HG03280 (cell line): ENCODE results near the gene PALB2.
"Not testable (repeated sequence)": the region's sequence is repeated elsewhere in the genome, so short reads cannot be mapped to it uniquely, and the experiment has no call there.

ENCODE experiments used
- ATAC-seq: cut with Tn5 transposase; IDR thresholded peaks from one replicate; pipeline ENCODE4 v1.9.1; 2021; ENCODE audit warnings: mild to moderate bottlenecking, moderate library complexity; ENCODE audit not compliant: unreplicated experiment

PALB2 gene

DNA sequence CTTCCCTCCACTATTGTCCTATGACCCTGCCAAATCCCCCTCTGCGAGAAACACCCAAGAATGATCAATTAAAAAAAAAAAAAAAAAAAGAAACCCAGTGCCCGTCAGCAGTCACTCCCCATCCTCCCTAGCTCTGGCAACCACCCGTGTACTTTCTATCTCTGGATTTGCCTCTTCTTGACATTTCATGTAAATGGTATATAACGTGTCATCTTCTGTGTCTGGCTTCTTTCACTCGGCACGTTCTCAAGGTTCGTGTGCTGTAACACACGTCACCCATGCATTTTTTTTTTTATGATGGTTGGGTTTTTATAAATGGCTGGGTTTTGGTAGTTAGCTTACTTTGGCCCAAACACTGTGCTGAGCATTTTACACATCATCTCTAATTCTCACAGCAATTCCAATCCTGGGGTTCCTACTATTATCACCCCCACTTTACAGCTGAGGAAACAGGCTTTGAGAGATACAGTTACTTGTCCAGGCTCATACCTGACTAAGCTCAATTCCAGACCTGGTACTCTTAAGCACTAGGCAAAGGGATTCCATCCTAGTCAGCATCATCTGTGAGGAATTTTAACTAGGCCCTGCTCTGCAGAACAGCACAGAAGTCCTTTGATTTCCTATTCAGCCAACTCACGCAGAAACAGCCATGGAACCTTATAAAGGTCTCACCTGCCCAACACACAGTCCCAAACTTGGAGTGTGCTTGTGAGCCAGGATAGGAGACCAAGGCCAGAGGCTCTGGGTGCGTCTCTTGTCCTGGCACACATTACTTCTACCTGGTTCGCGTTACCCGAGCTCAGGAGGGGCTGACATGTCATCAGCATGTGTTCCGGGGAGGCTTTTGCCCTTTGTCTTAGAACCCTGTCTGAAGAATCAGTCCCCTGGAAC, 56.7 kb downstream of the PALB2 start:
- no peak for ATAC-seq

DNA sequence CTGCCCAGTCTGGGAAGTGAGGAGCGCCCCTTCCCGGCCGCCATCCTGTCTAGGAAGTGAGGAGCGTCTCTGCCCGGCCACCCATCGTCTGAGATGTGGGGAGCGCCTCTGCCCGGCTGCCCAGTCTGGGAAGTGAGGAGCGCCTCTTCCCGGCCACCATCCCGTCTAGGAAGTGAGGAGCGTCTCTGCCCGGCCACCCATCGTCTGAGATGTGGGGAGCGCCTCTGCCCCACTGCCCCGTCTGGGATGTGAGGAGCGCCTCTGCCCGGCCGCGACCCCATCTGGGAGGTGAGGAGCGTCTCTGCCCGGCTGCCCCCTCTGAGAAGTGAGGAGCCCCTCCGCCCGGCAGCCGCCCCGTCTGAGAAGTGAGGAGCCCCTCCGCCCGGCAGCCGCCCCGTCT, 57.8 kb downstream of the PALB2 start:
- ATAC-seq = not testable (repeated sequence)

DNA sequence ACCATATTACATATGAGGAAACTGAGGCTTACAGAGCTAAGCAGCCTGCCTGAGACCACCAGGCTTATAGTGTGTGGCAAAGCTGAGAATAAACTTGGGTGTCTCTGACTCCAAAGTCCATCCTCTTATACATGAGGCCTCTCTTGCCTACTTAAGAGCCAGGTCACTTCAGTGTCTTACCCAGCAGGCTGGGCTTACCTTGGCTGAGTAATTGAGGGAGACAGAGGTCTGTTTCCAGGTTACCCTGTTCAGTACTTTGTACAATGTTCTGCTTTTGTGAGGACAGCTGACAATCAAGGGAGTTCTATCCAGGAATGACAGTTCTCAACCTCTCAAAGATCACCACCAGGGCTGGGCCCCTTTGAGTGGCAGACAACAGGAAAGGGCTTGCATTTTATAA, 59.3 kb downstream of the PALB2 start:
- ATAC-seq = no peak

DNA sequence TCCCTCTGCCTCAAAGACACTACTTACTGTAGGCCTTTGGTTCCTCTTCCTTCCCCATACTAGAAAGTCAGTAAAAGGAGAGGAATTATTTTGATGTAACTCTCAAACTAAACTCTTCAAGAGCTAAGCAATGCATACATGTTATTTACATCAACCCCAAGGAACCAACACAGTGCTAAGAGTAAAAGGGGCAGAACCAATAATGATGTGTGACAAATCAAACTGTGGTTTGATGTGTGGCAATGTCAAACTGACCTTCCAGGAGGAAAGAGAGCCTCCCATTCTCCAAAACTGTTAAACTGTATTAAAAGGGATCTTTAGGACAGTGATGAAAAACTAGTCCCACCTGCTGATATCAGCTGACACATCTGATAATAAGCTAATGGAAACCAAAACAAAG, 60.7 kb downstream of the PALB2 start:
- ATAC-seq = no peak

DNA sequence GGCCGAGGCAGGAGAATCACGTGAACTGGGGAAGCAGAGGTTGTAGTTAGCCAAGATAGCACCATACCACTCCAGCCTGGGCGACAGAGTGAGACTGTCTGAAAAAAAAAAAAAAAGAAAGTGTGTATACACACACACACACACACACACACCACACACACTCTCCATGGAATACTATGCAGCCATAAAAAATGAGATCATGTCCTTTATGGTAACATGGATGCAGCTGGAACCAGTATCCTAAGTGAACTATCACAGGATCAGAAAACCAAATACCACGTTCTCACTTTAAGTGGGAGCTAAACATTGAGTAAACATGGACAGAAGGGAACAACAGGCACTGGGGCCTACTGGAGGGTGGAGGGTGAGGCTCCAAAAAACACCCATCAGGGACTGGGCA, 61.7 kb downstream of the PALB2 start:
- no peak for ATAC-seq

DNA sequence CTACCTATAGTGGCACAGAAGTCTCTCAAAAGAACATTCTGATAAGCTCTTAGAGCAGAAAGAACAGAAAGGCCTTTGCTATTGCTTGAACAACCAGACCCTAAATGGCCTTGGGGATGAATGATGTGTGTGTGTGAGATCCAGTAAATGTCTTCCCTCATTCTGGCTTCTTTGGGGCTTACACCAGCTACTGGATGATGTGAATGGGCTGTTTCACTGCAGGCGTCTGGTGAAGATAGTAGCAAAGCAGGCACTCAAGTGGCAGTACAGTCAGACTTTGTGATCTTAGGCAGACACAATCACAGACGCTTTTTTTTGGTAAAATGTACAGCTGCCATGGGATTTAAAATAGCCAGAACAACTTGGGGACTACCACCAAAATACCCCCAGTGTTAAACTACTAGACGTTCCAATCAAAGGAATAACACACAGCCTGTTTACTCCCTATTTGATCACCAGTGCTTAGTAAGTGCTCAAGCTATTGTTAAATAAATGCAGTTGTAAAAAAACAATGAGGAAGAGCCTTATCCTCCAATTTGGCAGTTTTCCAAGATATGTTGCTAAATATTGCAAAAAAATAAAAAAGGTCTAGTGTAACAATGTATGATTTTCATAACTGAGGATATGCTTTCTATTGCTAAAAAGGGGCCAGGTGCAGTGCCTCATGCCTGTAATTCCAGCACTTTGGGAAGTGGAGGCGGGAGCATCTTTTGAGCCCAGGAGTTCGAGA, 62.8 kb downstream of the PALB2 start:
- ATAC-seq = no peak

DNA sequence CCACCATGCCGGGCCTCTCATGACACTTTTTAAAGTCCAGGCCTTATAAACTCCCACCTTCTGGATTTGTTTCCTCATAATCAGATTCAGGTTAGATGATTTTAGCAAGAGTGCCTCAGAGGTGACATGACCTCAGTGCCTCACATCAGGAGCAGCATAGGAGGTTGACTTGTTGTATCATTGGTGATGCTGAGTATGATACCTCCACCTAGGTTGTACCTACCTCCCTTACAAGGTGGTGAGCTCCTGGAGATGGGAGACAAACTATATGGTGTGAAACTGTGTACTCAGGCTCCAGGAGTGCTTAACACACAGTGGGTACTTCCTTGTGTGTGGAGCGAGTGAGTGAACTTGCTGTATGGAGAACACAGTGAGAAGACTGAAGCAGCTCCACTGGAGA, 63.6 kb downstream of the PALB2 start:
- ATAC-seq = no peak

DNA sequence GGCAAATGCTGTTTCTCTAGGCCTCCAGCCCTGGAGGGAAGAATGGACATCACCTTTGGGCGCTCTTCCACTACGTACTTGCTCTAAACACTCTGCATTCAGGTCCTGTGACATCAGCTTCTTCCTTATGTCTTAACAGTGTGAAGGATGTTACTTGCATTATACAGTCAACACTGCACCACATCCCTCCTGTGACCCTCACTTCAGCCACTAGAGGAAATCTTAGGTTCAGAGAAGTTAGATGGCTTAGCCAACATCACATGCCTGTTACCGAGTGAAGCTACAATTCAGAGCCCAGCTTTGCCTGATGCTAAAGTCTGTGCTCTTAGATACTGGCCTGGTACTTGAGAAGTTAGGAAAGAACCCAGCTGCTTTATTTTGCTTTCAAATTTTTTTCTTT, 65.3 kb downstream of the PALB2 start:
- ATAC-seq = no peak

DNA sequence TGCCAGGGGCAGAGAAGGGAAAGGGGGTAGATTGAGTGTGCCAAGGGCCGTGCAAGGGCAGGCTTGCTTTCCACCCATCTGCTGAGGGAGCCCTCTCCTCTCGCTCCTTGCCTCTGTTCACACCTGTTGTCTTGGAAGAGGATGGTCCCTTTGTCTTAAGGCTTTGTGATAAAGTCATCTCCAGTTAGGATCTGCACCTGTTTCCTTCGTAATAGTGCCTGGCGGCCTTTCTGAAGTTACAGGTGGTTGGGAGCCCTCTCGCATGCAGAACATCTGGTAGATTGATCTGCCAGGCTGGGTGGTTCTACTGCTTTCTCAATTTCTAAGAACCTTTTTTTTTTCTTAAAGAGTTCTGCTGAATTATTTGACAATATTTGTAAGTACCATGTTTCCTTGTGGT, 67.3 kb downstream of the PALB2 start:
- no peak for ATAC-seq

DNA sequence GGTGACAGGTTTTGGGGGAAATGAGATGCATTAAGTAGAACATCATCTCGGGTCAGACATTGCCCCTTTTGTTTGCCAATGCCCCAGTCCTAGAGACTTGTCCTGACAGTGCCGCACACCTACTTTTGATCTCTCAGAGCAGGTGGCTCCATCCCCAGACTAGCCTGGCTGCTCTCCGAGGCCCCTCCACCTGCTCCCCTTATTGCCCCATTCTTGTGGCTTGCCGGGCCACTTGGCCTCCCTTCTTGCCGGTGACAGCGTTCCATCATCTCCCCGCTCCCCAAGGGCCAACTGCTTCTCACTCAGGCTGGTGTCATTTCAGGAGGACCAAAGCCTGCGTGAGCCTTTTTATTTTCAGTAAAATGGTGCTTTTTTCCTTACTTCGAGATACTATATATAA, 68.7 kb downstream of the PALB2 start:
- no peak for ATAC-seq

DNA sequence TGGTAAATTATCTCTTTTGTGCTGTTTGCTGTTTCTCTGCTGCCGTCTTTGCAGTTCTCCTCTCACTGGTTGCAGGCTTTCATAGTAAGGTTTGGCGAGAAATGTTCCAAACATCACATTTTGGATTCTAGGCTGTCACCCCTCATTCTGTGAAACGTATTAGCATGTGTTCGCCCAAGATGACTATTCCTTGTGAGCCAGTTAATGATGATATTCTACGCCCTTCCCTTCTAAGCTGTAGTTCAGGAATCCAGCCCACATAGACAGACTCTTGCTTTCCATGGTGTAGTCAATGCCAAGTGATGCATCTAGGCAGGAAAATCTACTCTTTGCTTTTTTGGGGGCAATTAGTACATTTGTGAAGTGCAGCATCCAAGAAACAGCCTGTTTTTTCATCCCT, 69.2 kb downstream of the PALB2 start:
- ATAC-seq = no peak

DNA sequence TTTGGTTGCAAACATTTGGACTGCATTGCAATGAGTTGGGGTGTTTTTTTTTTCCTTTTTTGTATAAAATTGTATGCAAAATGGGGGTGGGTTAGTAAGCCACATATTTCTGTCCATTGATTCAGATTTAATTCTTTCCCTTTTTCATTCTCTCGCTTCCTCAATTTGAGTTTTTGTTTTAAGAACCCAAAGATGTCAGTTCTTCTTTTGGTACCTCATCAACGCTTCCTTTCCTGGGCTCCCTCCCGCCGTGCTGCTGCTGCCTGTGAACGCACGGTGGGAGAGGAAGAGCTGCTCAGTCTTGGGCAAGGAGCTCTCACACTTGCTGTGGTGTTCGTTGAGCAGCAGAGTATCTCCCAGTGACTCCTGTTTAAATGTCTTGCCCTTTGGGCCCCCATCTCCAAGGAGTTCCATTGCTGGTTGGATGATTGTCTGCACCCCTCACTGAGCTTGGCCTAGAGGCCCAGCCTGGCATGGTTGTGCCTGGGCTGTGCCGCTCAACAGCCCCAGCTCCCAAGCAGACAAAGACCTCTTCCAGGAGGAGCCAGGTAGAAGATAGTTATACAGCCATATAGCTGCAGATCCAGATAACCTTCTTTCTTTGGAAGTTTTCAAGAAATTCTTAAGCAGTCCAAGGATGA, 70.0 kb downstream of the PALB2 start:
- ATAC-seq = no peak

DNA sequence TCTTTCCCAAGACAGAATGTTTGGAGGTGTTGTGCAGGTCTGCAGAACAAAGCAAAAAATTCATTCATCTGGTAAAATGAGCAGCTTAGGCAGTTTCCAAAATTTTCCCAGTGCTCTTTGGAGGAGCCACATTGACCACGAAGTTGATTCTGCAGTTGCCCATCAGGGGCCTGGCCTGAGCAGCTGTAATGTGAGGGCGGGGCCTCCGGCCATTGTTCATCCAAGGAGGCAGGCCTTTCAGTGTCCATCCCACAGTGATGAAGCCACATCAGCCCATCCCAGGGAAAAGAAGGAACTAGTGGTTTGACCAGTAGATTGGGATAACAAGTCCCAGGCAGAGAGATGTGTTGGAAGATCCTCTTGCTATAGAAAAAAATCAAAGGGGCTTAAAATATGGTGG, 73.5 kb downstream of the PALB2 start:
- no peak for ATAC-seq

DNA sequence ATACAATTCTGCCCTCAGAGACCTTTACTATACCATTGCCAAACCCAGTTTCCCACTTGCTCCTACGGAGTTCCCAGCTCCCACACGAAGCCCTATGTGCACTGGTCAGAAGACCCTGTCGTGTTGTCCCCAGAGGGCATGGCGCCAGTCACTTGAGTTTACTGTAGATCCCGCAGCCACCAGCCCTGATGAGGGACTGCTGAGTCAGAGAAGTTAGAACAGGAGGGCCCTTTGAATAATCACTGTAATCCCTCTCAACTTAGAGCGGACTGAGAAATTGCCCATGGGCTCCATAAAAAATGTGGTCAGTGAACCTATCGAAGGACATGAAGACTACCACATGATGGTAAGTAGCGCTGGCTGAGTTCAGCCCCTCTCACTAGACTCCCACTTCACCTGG, 74.4 kb downstream of the PALB2 start:
- ATAC-seq = no peak

DNA sequence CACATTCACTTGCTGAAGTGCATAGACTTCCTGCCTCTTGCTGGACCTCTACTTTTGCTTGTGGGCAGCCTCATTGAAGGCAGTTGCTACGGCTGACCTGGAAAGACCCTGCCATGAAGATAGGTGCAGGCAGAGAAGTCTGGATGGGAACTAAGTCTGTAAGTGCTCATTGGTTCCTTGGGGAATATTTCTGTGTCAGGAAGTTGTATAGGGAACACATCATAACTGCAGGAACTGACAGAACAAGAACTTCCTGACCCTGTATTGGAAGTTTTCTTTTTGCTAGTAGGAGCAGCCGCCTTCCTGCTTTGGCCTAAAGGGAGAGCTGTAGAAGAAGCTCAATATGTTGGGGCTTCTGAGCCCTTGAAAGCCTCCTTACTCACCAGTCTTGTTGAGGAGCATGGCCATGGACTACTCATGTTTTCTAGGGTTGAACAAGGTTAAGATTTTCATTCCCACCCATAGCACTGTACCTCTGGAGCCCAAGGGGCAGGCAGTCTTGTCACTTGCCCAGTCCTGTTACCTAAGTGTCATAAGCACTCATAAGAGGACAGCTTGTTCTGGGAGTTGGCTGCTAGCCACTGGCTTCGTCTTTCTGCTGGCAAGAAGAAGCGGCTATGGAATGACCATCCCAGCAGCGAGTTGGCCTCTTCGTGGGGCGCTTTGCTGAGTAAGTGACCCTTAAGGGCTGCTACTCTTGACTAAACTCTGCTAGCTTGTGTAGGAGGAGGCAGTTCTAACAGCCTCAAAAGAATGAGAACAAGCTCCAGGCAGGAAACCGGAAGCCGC, 76.3 kb downstream of the PALB2 start:
- no peak for ATAC-seq

DNA sequence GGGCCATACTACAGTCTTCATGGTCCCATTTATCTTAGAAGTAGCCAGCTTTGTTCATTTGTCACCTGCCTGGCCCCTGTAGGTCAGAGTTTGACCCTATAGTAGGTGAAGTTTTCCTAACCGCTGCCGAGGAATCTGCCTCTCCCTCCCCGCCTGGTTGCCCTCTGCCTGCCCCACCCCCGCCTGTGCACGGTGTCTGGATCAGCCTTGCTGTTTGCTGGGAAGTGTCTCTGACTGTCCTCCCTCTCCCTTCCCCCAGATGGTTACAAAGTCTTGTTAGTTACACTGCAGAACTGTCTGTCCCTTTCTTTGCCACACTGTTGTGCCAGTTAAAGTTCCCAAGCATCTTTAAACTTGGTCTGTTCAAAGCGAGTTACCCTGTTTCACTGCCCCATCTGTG, 77.9 kb downstream of the PALB2 start:
- ATAC-seq = no peak

DNA sequence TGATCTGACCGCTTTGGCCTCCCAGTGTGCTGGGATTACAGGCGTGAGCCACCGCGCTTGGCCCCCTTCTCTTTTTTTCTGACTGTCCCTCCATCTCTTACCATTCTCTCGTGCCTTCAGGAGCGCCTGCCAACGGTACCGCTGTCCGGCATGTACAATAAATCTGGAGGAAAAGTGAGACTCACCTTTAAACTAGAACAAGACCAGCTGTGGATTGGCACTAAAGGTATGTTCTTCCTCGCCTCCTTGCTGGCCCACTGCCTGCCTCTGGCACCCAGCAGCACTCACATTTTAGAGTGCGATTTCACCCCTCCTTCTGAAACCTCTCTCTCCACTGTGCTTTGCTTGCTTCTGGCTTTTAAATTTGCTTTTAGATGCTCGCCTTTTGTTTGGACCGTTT, 78.6 kb downstream of the PALB2 start:
- ATAC-seq = no peak

DNA sequence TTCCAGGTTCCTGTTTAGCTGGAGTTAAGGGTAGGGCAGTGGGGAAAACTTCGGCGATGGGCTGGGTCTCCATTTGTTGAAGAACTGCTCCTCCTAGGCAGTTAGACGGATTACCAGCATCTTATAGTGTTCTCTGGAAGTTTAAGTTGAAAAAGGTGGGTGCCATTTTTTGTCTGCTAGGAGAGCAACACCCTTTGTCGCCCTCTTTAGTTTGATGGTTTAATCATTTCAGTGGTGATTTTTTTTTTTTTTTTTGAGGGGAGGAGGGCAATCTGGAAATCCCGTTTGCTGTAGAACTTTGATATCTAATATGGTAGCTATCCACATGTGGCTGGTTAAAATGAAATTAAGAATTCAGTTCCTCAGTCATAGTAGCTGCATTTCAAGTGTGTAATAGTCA, 79.5 kb downstream of the PALB2 start:
- no peak for ATAC-seq

DNA sequence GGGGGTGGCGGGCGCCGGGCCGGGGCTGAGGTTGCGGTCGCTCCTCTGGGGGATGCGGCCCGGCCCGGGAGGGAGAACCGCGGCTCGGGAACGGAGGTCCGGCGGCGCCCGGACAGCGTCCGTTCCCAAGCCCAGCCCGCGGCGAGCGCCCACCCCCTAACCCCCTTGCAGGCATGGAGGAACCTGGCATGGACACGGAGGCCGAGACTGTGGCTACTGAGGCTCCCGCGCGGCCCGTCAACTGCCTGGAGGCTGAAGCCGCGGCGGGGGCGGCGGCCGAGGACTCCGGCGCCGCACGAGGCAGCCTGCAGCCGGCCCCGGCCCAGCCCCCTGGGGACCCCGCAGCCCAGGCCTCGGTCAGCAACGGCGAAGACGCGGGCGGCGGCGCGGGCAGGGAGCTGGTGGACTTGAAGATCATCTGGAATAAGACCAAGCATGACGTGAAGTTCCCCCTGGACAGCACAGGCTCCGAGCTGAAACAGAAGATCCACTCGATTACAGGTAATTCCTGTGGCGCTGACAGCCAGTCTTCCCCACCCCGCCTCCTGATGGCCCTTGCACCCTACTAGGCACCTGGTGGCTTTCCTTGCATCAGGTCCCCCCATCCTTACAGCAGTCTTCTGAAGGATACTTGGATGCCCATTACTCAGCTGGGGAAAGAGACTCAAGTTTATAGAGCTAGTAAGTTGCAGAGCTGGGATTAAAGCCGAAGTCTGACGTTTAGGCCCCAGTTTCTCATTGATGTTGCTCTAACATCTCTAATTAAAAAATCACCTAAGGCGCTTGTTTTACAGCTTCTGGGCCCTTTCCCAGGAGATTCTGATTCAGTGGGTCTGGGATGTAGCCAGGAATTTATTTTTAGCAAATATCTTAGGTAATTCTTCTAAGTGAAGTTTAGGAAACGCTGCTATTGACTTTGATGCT, 83.1 kb downstream of the PALB2 start:
- peak; percentile 4 for ATAC-seq
